Left forelimb (tissue), 1 donor: ENCODE measurements around the gene RPL13.

Experiments used
- DNase-seq: peaks from one replicate; pipeline ENCODE4 v3.0.0-alpha.2; 2018; ENCODE audit warnings: low spot score

Gene RPL13

GRCh38 chr16:89599451-89599858 is 39.0 kb downstream of the RPL13 start:
- DNase-seq = no peak

DNA sequence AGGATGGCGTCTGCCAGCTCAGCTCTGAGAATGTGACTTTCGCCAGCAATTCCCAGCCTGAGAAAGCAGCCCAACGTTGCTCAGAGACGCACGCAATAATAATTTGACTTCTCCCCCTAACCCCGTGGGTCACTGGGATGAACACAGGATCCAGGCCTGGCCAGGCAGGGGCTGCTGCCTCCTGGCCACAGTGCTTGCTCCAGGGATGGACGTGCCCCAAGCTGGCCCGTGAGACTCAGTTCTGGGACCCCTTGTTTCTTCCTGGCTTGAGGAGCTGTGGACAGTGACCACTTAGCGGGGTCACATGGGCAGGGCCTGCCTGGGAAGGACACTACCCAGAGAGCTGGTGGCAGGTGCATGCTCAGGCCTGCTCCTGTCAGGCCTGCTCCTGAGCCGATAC is 39.4 kb downstream of the RPL13 start:
- no peak for DNase-seq

DNA sequence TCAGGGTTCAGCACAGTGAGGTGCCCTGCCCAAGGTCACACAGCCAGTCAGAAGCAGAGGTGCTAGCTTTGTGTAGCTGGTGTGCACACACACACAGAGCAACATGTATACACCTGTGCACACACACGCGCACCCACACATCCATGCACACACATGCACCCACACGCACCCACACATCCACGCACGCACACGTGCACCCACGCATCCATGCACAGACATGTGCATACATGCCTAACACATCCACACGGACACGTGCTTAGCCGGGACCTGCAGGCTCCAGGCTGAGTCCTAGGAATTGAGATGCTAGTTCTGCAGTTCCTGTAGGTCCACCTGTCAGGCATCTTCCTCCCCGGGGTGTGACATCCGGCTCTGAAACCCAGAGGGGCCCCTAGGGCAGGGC is 39.9 kb downstream of the RPL13 start:
- DNase-seq = no peak

DNA sequence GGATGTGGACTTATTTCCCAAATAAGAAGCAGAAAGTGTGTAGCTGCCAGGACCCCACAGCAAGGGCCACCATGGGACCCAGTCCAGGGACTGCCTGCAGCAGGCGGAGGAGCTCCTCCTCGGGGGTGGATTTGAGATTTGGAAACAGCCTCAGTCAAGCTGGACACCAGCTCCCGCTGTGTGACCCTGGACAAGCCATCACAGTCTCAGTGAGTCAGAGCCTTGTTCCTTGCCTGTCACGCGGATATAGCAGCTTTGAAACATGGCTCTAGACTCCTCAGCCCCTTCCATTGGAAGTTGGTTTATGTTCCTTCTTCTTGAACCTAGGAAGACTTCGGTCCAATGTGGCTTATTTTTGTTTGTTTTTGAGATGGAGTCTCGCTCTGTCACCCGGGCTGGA is 40.5 kb downstream of the RPL13 start:
- no peak for DNase-seq

DNA sequence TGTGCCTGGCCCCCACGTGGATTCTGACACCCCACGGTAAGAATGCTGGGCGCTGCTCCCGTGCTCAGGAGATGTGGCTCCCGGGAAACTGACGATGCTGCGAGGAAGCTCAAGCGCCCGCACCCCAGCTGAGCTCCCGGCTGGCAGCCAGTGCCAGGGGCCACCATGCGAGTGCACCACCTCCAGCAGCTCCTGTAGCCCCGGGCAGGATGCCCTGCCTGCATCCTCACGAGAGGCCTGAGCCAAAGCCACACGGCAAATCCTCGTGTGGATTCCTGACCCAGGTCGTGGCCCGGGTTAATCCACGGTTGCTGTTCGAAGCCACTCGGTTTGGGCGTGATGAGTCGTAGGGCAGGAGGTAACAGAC is 41.4 kb downstream of the RPL13 start:
- DNase-seq = no peak

GRCh38 chr16:89602273-89602951 is 41.9 kb downstream of the RPL13 start:
- DNase-seq = no peak

GRCh38 chr16:89602952-89603590 is 42.6 kb downstream of the RPL13 start:
- no peak for DNase-seq

DNA sequence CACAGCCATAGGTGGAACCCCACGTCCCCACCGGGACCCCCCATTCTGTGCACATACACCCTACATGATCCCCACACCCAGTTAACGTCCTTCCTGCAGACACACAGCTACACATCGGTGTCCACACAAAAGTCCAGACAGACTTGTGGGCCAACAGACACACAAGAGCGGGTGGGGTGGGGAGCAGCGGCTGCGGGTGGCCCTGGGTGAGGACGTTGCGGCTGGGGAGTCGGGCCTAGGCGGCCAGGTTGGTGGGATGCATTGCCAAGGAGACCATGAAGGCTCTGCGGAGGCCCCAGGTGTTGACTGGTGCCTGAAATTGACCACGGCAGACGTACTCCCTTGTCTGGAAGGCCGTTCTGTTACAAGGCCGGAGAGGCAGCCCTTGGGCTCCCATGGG is 44.3 kb downstream of the RPL13 start:
- DNase-seq = no peak

DNA sequence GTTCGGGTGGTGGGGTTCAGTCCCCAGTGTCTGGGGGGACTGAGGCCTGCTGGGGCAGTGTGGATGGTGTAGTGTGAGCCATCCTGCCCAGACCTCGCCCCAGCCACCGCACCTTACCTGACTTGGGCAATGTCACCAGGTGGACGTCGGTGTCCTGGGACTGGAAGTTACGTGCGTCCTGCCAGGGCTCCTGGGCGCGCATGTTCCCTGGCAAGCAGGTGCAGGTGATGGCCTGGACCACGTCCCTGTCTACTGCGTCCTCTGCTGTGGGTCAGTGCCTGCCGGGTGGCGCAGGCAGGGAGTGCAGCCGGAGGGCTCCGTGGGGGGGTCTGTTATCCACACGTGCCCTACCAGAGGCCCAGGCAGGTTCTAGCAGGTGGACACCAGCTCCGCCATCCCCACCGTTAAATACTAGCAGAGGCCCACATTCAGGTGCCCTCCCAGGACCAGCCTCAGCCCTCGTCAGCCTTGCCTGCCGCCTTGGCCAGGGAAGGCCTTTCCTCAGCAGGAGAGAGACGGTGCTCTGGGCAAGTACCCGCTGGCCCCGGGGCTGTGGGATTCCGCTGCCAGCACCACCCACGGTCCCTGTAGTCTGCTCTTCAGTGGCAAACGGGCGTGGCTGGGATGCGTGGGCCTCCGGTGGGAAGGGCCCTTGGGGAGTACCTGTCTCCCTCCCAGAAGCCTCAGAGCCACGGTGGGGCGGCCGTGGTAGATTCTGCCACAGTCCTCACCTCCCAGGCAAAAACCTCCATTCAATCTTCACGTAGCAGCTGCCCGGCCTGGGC is 44.9 kb downstream of the RPL13 start:
- DNase-seq = no peak

DNA sequence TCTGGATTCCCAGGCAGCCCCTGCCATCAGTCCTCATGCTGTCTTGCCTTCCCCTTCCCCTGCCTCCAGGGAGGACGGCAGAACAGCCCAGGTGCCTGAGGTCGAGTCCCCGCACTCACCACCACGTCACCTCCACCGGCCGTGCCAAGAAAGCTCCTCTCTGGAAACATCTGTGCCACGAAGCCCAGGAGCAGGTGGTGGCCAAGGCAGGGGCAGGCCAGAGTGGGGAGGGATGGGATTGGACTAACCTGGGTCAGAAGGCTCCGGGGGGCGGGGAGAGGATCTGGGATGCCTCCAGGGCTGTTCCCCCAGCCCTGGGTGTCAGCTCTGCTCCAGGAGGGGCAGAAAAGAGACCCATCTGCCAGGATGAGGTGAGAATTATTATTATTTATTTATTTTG is 45.5 kb downstream of the RPL13 start:
- DNase-seq = no peak

GRCh38 chr16:89607453-89607852 is 47.0 kb downstream of the RPL13 start:
- DNase-seq = no peak

DNA sequence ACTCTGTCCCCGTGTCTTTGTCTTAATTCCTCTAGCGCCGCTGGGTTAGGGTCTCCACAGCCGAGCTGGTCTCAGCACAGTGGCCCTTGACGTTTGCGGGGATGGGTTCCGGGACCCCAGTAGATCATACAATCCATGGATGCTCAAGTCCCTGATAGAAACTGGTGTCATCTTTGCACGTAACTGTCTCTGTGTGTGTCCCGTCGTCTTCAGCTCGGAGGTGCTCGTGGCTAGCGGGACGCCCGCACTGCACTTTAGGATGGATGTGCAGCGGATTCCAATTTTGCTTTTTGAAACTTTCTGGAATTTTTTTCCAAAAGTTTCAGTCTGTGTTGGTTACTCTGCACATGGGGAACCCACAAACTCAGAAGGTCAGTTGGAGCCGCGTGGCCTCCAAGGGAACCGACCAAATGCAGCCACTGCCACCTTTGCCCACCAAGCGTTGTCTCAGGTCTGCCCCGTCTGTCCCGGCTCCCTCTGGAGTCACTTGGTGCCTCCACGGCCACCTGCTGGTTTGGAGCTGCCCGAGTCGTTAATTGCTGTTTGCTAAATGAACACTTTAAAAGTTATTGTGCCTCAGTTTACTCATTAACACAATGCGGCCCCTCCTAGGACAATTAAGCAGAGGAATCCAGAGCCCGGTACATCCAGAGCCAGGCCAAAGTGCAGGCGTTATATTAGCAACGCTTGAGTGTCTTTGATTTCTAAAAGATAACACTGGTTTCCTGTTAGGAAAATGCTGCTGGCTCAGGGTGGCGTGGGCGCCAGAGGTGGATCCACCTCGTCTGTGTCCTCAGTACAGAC is 47.7 kb downstream of the RPL13 start:
- DNase-seq = no peak

GRCh38 chr16:89610108-89610453 is 49.6 kb downstream of the RPL13 start:
- no peak for DNase-seq

GRCh38 chr16:89612415-89613166 is 52.1 kb downstream of the RPL13 start:
- no peak for DNase-seq

GRCh38 chr16:89613231-89613953 is 52.9 kb downstream of the RPL13 start, which contains the start of gene DPEP1:
TSS of gene DPEP1 (plus strand) at chr16:89613642. CDS start at chr16:89630411, 16,769 bp downstream.
- no peak for DNase-seq

DNA sequence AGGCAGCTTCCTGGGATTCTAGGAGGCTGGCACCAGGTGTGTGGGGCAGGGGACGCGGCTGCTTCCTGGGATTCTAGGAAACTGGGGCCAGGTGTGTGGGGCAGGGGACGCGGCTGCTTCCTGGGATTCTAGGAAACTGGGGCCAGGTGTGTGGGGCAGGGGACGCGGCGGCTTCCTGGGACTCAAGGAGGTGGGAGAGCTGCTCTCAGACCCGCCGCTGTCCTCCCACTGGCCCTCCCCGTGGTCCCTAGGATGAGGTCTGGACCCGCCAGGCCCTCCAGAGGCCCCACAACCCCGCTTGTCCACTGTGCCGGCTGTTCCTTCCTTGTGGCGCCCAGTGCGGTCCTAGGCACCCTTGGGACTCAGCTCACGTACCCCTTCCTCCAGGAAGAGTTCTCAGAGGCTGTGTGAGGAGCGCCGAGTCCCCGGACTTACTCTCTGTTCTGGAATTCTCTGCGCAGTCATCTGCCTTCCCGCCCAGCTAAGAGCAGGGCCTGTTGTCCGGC is 53.5 kb downstream of the RPL13 start:
- no peak for DNase-seq
